Measurements from ENCODE around the gene RAB30. TPM values are rescaled to one million over a fixed set of nuclear protein-coding genes. Genes with fewer than 3 reads are reported as not detected.

RAB30 gene
- total RNA-seq = 7.6 and 8.9 TPM in 2 replicates

GRCh38 chr11:83071567-83072349 is at the start of gene RAB30:
Gene RAB30 (minus strand): TSS chr11:83071897. CDS start chr11:82997316, 74,581 bp downstream.

Other genes starting within 250 kb of the RAB30 start
- gene PRCP, start 171.5 kb downstream of the RAB30 start, total RNA-seq = 50.0 and 71.2 TPM in 2 replicates
- 0.51 and 0.70 TPM in 2 replicates for gene DDIAS, start 170.2 kb downstream of the RAB30 start, total RNA-seq
- 21.6 TPM in 2 replicates for gene PCF11, start 85.2 kb upstream of the RAB30 start, total RNA-seq
- 3.5 and 6.2 TPM in 2 replicates for gene ANKRD42, start 121.8 kb upstream of the RAB30 start, total RNA-seq
- gene CCDC90B, start 214.5 kb upstream of the RAB30 start, total RNA-seq = 37.6 and 41.0 TPM in 2 replicates

Measured in pericardium fibroblast (primary cell).